Activated CD4-positive, alpha-beta T cell treated with anti-CD3 and anti-CD28 coated beads, Interleukin-2, Interleukin-4, amounts not matched to agents 100 ng/mL and 50 ng/mL, durations not matched to agents 16 hours and 8 hours (primary cell): ENCODE results near the gene FAM185A.
"Not testable (repeated sequence)": the region's sequence is repeated elsewhere in the genome, so short reads cannot be mapped to it uniquely, and the experiment has no call there.

ENCODE experiments used
- DNase-seq: peaks from one replicate; pipeline ENCODE4 v3.0.0-alpha.2; 2020; ENCODE audit warnings: low spot score

FAM185A gene

DNA sequence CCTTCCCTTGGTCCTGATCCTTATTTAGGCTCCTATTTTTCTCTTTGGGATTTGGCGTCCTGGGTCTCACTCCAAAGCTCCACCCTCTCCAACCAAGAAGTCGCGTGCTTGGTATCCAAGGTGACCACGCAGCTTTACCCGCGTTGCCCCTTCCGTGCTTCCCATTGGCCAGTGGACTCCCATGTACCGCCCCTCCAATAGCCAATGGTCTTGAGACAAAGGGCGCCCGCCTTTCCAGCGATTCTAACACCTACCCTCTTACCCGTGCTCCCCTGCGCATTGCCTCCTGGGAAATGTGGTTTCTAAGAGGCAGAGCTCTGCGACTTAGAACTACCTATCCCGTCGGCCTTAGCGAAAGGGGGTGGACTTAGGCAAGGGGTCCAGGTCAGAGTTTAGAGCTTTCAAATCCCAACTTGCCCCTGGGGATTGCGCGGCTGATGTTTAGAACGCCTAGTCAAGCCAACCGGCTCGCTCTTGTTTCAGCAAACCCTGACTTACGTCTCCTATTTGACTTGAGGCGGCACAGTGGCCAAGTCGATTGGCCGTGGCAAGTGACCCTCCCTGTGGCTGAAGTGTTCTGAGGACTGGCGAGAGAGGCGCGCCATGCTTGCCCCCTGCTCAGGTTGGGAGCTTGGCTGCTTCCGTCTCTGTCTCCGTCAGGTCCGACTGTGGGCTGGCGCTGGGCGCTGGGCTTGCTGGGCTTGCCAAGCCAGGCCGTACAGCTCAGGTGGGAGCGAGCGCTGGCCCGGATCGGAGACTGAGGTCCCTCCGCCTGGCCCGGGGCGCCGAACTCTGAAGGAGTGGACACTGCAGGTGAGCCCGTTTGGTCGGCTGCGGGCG lies at the start of gene FAM185A:
TSS of gene FAM185A (plus strand) at position 395 of the 840 bp plus-strand sequence. CDS start at position 604, 209 bp downstream.
- peak; percentile 99 for DNase-seq

DNA sequence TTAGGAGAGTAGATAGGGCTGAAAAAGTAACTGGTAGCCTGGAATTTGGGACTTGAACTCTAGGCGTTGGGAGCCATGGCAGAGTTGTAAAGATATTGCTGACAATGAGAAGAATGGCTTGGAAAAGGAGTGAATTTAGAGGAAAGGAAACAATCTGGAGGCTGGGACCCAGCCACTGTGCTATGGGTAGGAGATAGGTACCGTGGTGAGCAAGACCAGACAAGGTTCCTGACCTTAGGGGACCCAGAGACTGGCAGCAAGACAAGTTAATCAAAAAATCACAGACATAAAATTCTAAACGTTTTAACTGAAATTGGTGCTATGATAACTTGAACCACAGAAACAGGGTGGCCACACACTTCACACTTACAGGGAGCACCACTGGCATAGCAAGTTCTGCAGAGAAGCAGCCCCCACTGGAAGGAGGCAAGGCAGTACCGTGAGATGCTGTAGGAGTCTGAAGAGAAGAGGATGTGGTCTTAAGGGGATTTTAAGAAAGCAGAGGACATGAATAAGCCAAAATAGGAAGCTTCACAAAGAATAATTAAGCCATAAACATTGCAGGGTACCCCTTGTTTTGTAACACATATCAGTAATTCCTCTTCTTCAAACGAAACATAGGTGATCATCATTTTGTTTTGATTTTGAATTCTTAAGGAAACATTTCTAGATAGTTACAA lies 35.6 kb upstream of the FAM185A start:
- DNase-seq: peak; percentile 75

DNA sequence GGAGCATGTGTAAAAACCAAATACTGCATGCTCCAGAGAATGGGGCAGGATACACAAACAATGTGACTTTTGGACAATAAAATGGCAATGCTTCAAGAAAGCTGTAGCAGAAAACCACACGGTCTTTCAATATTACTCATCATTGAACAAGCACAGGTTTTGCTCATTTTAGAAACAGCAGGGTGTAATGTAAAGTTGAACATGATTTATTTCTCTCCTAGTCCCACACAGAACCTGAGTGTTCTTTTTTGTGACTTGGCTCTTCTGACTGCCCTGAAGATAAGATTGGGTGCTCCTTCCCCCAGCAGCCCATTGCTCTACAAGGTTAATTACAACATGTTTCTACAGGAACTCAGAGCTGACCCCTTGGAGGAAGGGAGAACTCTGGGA lies 35.1 kb upstream of the FAM185A start:
- DNase-seq: not testable (repeated sequence)

DNA sequence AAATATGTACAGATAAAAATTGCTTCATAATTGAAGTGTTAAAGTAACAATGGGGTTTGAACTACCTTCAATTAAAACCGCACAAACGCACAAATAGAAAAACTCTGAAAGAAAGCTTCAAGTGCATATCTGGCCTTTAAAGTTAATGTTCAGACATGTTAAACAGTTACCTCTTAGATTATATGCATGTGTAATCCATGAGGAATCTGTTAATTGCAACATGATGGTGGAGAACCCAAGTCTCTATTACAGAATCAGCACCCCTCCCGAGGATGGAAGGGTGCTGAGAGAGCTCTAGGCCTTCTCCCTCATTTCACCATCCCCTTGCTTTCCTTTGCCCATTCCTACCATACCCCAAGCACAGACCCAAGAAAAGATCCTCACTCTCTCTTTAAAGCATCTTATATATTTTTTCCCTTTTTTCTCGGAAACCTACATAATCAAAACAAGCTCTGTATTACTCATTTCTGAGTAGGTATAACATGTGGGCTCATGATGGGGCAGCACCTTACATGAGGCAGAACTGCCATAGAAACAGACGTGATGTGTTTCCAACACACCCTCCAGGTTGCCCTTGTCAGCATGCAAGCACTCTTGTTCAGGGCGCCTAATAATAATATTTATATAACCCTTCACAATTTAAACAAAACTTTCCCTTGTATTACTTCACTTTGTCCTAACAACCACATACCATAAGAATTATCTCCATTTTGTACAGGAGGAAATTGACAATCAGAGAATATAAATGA lies 33.9 kb upstream of the FAM185A start:
- DNase-seq: peak; percentile 57

DNA sequence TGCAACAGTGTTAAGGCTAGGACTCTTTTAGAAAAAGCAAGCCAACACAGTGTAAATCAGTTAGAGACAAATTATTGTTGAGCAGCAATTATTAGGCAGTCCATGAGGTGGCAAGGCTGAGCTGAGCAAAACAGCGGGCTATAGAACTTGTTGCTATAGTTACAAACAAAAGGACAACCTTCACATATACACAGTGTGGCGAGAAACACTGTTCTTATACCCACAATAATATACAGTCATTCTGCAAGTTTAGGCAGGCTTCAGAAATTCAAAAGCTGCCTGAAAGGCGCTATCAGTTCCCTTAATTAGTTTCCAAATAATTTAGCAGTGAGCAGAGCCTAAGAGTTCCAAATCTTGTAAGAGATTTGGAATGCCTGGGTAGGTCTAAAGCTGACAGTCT lies 33.1 kb upstream of the FAM185A start:
- peak; percentile 41 for DNase-seq

DNA sequence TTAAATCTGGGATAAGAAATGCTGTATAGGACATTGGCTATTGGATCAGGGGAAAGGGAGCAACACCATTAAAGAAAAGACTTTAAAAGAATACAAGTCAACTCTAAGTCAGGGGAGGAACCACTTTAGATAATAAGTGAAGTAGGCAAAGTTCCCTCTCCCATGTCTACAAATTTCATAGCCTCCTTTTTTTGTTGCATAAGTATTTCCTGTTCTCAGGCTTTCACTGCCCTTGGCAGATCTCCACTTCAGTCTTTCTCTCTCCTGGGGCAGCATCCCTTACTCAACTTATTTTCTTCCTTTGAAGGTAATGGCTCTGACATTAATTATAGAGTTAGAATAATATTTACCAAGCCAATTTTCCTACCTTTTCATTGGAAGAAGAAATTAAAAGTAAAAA lies 30.3 kb upstream of the FAM185A start:
- not testable (repeated sequence) for DNase-seq

DNA sequence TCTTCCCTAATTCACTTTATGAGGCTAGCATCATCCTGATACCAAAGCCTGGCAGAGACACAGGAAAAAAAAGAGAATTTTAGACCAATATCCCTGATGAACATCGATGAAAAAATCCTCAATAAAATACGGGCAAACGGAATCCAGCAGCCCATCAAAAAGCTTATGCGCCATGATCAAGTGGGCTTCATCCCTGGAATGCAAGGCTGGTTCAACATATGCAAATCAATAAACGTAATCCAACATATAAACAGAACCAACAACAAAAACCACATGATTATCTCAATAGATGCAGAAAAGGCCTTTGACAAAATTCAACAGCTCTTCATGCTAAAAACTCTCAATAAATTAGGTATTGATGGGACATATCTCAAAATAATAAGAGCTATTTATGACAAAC lies 22.6 kb upstream of the FAM185A start:
- DNase-seq: not testable (repeated sequence)

DNA sequence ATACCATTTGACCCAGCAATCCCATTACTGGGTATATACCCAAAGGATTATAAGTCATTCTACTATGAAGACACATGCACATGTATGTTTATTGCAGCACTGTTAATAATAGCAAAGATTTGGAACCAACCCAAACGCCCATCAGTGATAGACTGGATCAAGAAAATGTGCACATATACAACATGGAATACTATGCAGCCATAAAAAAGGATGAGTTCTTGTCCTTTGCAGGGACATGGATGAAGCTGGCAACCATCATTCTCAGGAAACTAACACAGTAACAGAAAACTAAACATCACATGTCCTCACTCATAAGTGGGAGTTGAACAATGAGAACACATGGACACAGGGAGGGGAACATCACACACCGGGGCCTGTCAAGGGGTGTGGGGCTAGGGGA lies 19.1 kb upstream of the FAM185A start:
- DNase-seq: not testable (repeated sequence)

DNA sequence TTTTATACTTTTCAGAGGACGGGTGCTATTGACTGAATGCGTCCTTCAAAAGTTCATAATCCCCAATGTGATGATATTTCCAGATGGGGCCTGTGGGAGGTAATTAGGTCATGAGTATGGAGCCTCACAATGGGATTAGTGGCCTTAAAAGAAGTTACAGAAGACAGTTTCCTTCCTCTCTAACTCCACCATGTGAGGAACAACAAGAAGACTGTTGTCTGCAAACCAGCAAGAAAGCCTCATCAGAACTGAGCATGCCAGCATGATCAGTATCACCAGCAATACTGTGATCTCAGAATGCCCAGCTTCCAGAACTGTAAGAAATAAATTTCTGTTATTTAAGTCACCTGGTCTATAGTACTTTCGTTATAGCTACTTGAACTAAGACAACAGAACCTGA lies 18.4 kb upstream of the FAM185A start:
- DNase-seq: not testable (repeated sequence)

DNA sequence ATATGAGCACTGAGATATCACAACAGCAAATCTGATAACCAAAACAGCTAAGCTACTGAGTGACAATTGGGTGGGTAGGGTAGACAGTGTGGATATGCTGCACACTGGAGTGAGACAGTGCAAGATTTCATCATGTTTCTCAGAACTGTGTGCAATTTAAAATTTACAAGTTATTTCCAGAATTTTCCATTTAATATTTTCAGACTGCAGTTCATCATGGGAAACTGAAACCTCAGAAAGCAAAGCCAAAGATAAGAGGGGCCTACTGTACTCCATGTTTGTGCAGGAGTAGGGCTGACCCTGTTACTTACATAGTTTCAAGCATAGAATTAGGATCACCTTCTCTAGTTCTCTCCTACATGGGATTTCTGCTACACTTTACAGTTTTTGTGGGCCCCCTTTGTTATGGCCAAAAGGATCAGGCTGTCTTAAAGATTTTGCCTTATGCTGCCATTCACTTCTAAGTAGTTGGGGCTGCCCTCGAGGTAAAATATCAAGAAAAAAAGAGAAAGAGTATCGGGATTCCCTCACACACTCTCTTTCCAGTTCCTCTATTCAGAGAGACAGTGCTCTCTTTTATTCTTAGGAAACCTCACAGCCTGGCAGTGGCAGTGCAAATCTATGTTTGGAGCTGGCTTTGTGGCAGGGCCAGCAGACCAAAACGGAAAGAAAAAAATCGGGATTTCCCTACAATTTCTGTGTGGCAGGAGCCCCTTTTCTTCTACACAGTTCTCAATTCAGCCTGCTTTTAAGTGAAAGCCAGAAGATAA lies 6.6 kb upstream of the FAM185A start:
- not testable (repeated sequence) for DNase-seq

DNA sequence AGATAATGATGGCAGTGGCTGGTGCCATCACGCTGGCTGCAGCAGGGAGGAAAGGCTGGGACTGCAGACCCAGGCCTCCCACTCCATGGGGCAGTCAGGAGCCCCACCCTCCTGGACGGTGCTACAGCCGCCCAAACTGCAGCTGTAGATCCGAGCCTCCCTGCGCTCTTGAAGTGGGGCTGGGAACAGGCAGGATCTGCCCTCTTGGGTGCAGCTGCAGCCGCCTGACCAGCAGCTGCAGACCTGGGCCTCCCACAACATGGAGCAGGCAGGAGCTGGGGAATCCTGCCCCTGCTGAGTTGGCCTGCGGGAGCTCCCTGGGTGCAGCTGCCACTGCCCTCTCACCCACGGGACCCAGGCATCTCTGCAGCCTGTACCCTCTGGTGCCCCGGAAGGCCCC lies 4.9 kb upstream of the FAM185A start:
- not testable (repeated sequence) for DNase-seq

DNA sequence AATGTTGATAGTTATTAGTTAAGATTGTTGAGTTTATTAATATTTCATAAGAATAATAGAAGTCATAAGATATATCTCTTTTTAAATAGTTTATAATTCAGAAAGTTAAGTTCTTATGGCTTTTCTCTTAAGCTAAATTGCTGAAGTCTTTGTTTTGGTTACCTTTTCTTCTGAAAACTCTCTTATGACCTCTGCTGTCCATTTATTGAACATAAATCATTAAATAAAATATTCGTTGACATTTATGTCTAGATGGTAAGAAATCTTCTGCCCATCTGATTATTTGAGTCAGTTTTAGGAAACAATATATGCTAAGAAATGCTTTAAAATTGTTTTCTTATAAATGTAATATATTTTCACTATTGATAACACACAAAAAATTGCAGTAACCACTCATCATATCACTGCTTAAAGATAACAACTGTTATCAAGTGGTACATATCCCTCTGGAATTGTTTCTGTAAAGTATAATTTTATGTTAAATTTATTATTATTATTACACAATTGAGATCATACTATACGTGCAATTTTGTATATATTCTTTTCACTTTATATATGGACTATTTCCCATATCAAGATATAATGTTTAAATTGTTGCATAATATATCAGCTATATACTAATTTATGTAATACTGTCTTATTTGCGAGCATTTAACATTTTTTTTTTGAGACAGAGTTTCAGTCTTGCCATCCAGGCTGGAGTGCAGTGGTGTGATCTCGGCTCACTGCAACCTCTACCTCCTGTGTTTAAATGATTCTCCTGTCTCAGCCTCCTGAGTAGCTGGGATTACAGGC lies 3.1 kb upstream of the FAM185A start:
- not testable (repeated sequence) for DNase-seq

DNA sequence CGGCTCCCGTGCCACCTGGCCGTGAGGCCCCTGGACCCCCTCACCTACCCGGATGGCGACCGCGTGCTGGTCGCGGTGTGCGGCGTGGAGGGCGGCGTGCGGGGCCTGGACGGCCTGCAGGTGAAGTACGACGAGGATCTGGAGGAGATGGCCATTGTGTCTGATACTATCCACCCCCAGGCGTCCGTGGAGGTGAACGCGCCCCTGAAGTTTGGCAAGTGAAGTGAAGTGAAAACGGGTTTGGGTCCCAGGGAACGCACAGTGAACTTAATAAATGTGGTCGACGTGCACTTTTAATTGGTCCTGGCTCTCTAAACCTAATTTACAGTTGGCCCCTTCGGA lies 617 bp downstream of the FAM185A start:
- DNase-seq: not testable (repeated sequence)

DNA sequence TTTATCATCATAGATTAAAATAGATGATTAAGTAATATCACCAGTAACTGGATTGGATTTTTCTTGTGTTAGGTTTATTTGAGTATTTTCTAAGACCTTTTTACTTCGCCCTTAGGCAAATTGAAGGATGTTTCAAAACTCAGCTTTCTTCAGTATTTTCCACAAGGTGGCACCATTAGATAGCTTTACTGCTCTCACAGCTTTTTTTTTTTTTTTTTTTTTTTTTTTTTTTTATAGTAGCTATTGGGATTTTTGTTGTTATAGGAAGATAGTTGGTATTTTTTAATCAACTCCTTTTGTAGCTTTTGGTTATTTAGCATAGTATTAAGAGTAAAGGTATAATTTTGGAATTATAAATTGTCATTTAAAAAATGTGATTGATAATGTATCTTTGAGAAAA lies 9.4 kb downstream of the FAM185A start:
- DNase-seq: not testable (repeated sequence)

DNA sequence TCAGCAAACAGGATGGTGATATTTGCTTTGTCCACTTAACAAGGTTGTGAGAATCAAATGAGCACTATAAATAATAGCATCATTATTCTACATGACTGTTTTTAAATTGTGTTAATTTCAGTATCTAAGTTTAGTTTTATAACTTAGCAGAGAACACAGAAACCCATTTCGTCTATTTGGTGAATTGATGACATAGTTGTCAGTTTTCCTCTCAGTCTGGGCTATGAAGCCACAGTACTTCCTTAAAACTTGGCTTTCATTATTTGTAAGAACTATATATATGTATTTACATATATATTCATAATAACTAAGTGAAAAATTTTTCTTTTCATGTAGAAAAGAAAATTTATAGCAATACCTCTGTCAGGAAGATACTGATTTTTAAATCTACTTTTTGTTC lies 11.1 kb downstream of the FAM185A start:
- not testable (repeated sequence) for DNase-seq

DNA sequence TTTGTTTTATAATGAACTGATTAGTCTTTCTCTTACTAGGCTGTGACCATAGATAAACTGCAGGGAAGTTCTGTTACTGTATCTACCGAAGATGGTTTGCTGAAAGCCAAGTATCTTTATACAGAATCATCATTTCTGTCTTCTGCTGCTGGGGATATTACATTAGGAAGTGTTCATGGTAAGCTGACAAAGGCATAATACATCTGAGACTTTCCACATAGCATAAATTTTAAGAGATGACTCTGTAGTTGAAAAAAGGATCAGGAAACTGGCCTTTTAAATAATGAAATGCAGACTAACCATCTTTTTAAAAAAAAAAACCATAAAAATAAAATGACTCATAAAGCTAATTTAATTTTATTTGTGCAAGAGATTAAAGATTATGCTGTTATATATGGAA lies 12.4 kb downstream of the FAM185A start:
- DNase-seq: not testable (repeated sequence)

DNA sequence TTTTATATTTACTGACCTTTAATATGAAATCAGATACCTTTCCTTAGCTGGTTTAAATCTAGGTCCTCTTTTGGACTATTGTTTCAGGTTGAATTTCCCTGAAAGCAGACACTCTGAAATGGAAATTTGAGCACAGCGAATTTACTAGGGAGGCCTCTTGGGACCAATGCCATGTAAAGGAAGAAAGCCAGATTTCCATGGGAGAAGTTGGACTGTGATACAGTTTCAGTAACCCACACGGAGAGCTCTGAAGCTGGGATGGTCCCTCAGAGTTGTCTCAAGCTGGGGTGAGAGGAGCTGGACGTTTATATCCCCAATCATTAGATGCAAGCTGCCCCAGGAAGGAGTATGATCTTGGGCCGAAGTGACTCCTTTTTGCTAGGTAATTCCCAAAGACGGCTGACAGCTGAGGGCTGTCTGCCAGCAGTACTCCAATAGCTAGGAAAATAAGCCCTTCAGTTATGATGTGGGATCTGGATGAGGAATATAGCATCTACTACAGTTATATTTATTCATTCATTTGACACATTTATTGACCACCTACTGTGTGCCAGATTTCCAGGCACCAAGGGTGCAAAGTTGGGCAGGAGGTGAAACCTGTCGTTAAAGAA lies 14.6 kb downstream of the FAM185A start:
- DNase-seq: not testable (repeated sequence)

DNA sequence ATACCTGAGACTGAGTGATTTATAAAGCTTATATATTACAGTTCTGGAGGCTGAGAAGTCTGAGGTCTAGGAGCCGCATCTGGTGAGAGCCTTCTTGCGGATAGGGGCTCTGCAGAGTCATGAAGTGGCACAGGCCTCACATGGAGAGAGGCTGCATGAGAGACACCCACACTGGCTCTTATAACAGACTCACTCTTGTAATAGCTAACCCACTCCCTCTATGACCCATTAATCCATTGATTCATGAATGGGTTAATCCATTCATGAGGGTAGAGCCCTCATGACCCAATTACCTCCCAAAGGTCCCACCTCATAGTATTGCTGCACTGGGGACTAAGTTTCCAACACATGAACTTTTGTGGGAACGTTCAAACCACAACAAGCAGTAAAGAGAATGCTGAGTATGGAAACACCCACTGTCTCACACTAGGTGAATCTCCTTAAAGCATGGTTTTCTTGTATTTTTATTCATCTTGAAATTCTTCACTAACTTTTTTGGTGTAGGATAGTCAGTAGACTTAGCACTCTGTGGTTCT lies 20.9 kb downstream of the FAM185A start:
- not testable (repeated sequence) for DNase-seq

DNA sequence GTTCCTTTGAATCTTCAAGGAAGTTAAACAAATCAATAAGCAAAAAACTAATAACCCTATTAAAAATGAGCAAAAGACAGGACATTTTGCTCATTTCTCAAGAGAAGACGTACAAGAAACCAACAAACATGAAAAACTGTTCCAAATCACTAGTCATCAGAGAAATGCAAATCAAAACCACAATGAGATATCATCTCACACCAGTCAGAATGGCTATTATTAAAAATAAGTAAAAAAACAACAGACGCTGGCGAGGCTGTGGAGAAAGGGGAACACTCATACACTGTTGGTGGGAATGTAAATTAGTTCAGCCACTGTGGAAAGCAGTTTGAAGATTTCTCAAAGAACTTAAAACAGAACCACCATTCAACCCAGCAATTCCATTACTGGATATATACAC lies 21.7 kb downstream of the FAM185A start:
- not testable (repeated sequence) for DNase-seq

DNA sequence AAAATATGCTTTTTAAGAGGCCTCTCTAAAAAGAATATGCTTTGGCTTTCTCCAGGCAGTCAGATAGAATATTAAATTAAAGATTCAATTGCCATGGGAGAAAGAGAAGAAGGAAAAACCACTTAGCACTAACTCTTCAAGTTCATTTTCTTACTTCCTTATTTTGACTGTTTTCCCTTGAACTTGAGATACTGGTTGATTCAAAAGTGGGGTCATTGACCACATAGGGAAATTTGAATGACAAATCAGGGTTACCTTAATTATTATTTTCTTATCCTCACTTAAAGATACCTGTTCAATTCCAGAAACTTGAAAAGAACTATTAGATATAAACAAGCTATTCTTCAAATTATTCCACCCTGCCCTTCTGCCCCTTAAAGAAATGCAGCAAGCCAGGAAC lies 27.4 kb downstream of the FAM185A start:
- DNase-seq: not testable (repeated sequence)
